ENCODE data around the gene HPS5. TPM values are rescaled to one million over a fixed set of nuclear protein-coding genes. Genes with fewer than 3 reads are reported as not detected.

HPS5 gene
- total and polyA plus RNA-seq, 2 of the 4 experiments (the other 2 are of a cell fraction): 7.9 to 28.3 TPM

GRCh38 chr11:18319914-18320313 lies 2.0 kb downstream of the HPS5 start:
- H3K9ac ChIP-seq (ENCODE audit: low read depth, low read length): no peak overlapping the region
- no peak overlapping the region for H2AFZ ChIP-seq (replicated peaks; ENCODE audit: low read length, poor library complexity)
- TF ChIP-seq MAZ (IDR thresholded peaks at IDR 0.05; ENCODE audit: borderline replicate concordance, low read depth, low read length) (no peak), BHLHE40 (IDR thresholded peaks at IDR 0.05; ENCODE audit: low read depth, low read length) (no peak), SMC3 (IDR thresholded peaks at IDR 0.05; ENCODE audit: low read depth, low read length) (no peak), MXI1 (IDR thresholded peaks at IDR 0.05; ENCODE audit: borderline replicate concordance, low read depth, low read length) (no peak), CHD1 (IDR thresholded peaks at IDR 0.05; ENCODE audit: low read depth, low read length) (no peak), ELK1 (IDR thresholded peaks at IDR 0.05; ENCODE audit: borderline replicate concordance, low read depth, low read length) (no peak), CTCF (conservative IDR thresholded peaks at IDR 0.05; ENCODE audit: low read depth, low read length) (no peak), FOS (IDR thresholded peaks at IDR 0.05; ENCODE audit: low read depth, low read length) (no peak), POLR2A (IDR thresholded peaks at IDR 0.05; ENCODE audit: low read depth, low read length) (no peak), RAD21 (IDR thresholded peaks at IDR 0.05; ENCODE audit: low read length) (no peak), USF2 (IDR thresholded peaks at IDR 0.05; ENCODE audit: low read depth, low read length) (no peak), CEBPB (IDR thresholded peaks at IDR 0.05; ENCODE audit: low read depth, low read length) (no peak), RCOR1 (IDR thresholded peaks at IDR 0.05; ENCODE audit: insufficient replicate concordance, low read length) (no peak), MAFK (IDR thresholded peaks at IDR 0.05; ENCODE audit: low read depth, low read length) (no peak), NFE2L2 (IDR thresholded peaks at IDR 0.05; ENCODE audit: low read depth, low read length) (no peak), RFX5 (IDR thresholded peaks at IDR 0.05; ENCODE audit: low read depth, low read length) (no peak)
- no peaks in the 10 kb centered on the region for H4K20me1 ChIP-seq (ENCODE audit: insufficient read depth, low read length)
- H3K56ac ChIP-seq (ENCODE audit: extremely low read depth, insufficient read depth, low read length): no peak overlapping the region
- in situ Hi-C loops (cut with MboI; ENCODE audit: low sequenced_read_pairs): no loop called here
- H2AK9ac ChIP-seq (replicated peaks; ENCODE audit: low read depth, low read length, poor library complexity): no peak overlapping the region
- no peaks in the 10 kb centered on the region for H3K27me3 ChIP-seq (ENCODE audit: control insufficient read depth, insufficient read depth, low read length)
- WGBS, 2 experiments (ENCODE audit: extremely low coverage in 2 of 2, insufficient read length in 1 of 2): no CpG with 5 or more reads among the region's 3 CpGs
- no peak overlapping the region for H2AK5ac ChIP-seq (ENCODE audit: low read depth, low read length)
- H3K79me1 ChIP-seq (ENCODE audit: low read depth in 1 of 2, low read length in 2 of 2): peaks cover 24 to 54% of the 10 kb centered on the region in 2 experiments
- H3K9me1 ChIP-seq (ENCODE audit: insufficient read depth, low read length): 0 out of 2 replicates have a peak, but pooled peaks cover 7% of the 10 kb centered on the region
- H2BK5ac ChIP-seq (ENCODE audit: low read depth, low read length, poor library complexity, severe bottlenecking): no peak overlapping the region
- DNase-seq (no peak), ATAC-seq (ENCODE audit: low read depth) (no peak)
- H3K4ac ChIP-seq (ENCODE audit: low read depth, low read length): no peak overlapping the region
- H2BK20ac ChIP-seq (ENCODE audit: low read depth, low read length): no peak overlapping the region
- no peak overlapping the region for H3K4me3 ChIP-seq (ENCODE audit: insufficient read depth, low read depth, low read length)
- no peak overlapping the region for H3K23ac ChIP-seq (ENCODE audit: low read depth, low read length)
- no peak overlapping the region for H3K4me2 ChIP-seq (ENCODE audit: low read depth, low read length)
- H4K8ac ChIP-seq (ENCODE audit: low read depth in 2 of 2, low read length in 2 of 2): no peak overlapping the region
- H2BK15ac ChIP-seq (ENCODE audit: low read depth, low read length): no peak overlapping the region
- H3K4me1 ChIP-seq (ENCODE audit: control insufficient read depth, insufficient read depth, low read length): peaks cover 4% of the 10 kb centered on the region
- H4K91ac ChIP-seq (ENCODE audit: insufficient read depth, low read depth, low read length): no peak overlapping the region
- no peaks in the 10 kb centered on the region for H3K9me3 ChIP-seq (ENCODE audit: control insufficient read depth, insufficient read depth, low read length)
- no peak overlapping the region for H3K18ac ChIP-seq (ENCODE audit: low read depth, low read length)
- H3K14ac ChIP-seq (replicated peaks; ENCODE audit: low read depth, low read length): no peak overlapping the region
- dilution Hi-C loops (cut with HindIII; ENCODE audit: low sequenced_read_pairs, unreplicated experiment): no loop called here
- 0 out of 2 replicates have a peak, but pooled peaks cover 6% of the 10 kb centered on the region for H3K36me3 ChIP-seq (ENCODE audit: control insufficient read depth, insufficient read depth, low read length)
- no peak overlapping the region for H2BK120ac ChIP-seq (ENCODE audit: low read depth, low read length)
- intact Hi-C loops (cut with micrococcal nuclease): loop anchor here (10.0 kb wide), 1 partner anchor 585 kb away; the partner anchor contains the start of gene KCNC1
- BruUV-seq (replicated peaks): no TSS peak
- no peak overlapping the region for H3K27ac ChIP-seq (ENCODE audit: insufficient read depth, low read length)
- ChIA-PET POLR2A (ENCODE audit: unreplicated experiment) (interaction anchor here (0.6 kb wide), 1 partner anchor 31 kb away, joined by 3 read pairs; no protein-coding TSS in a partner anchor), CTCF (no interaction called here)
- no peak overlapping the region for H4K5ac ChIP-seq (ENCODE audit: low read depth, low read length)
